K562 (cell line): Measurements from ENCODE around the gene ZCCHC3. TPM values are rescaled to one million over a fixed set of nuclear protein-coding genes. Genes with fewer than 3 reads are reported as not detected.
A peak's percentile ranks its signal among the peaks of the same experiment; 100 is the strongest.

Experiments
- CBX5 ChIP-seq: IDR thresholded peaks from 2 replicates; pipeline ENCODE4 v1.6.1; 2014; ENCODE audit warnings: low read depth, borderline replicate concordance
- CHD2 ChIP-seq: IDR thresholded peaks from 2 replicates; pipeline ENCODE4 v1.6.1; 2011; ENCODE audit warnings: low read depth, low read length
- FOXA3 ChIP-seq, 2 experiments: fragments of 450-650 bp in 1 of 2; sonication (generic) in 1 of 2; formaldehyde crosslinking; IDR thresholded peaks in 1 of 2; conservative IDR thresholded peaks in 1 of 2; 2 replicates each; pipeline versions ENCODE4 v1.4.0 to v1.8.0; 2020 to 2022; ENCODE audit warnings: mild to moderate bottlenecking in 2 of 2, missing genetic modification reagents in 1 of 2
- GABPA ChIP-seq: fragments of 200-800 bp; sonication (Bioruptor generic); conservative IDR thresholded peaks from 2 replicates; pipeline ENCODE4 v1.6.1; 2016; ENCODE audit warnings: low read depth, missing genetic modification characterization, missing compliant biosample characterization
- NFE2L1 ChIP-seq: fragments of 450-650 bp; IDR thresholded peaks from 2 replicates; pipeline ENCODE4 v1.6.1; 2016; ENCODE audit warnings: missing genetic modification characterization, low read depth, mild to moderate bottlenecking, missing compliant biosample characterization, moderate library complexity, borderline replicate concordance
- RBM39 ChIP-seq: fragments of 200-400 bp; formaldehyde crosslinking; optimal IDR thresholded peaks from 2 replicates; pipeline ENCODE3; 2018; ENCODE audit warnings: low read depth, low read length
- RNF2 ChIP-seq: sonication (generic); IDR thresholded peaks from 2 replicates; pipeline ENCODE4 v1.6.1; 2016
- SIN3A ChIP-seq, 2 experiments: fragments of 150-350 bp in 1 of 2; IDR thresholded peaks; 2 replicates each; pipeline ENCODE4 v1.6.1; 2011 to 2016; ENCODE audit warnings: borderline replicate concordance in 2 of 2, low read depth in 2 of 2, low read length in 2 of 2, mild to moderate bottlenecking in 2 of 2, moderate library complexity in 2 of 2; ENCODE audit not compliant: control insufficient read depth in 1 of 2
- SNRNP70 ChIP-seq: fragments of 200-400 bp; formaldehyde crosslinking; optimal IDR thresholded peaks from 2 replicates; pipeline ENCODE3; 2017; ENCODE audit warnings: low read depth, low read length
- ZC3H11A ChIP-seq: IDR thresholded peaks from 2 replicates; pipeline ENCODE4 v1.6.1; 2012; ENCODE audit warnings: low read depth, low read length, improper control_type of control experiment
- ZNF551 ChIP-seq: fragments of 250-450 bp; sonication (Bioruptor Pico); IDR thresholded peaks from 2 replicates; pipeline ENCODE4 v1.5.0; 2021; ENCODE audit warnings: mild to moderate bottlenecking, moderate library complexity
- ZNF717 ChIP-seq: fragments of 250-450 bp; sonication (Bioruptor Pico); IDR thresholded peaks from 2 replicates; pipeline ENCODE4 v1.5.0; 2021
- ZNF76 ChIP-seq: fragments of 250-450 bp; sonication (Bioruptor Pico); IDR thresholded peaks from 2 replicates; pipeline ENCODE4 v1.4.0; 2020; ENCODE audit warnings: mild to moderate bottlenecking, moderate library complexity, borderline replicate concordance
- polyA plus RNA-seq, 8 experiments: library from polyadenylated mRNA; depleted of rRNA in 4 of 8; stranded (reverse) in 5 of 8; unstranded in 3 of 8; fragments of >200 nt; fragmentation: Nextera tagmentation in 2 of 8; fragmentation: Illumina TruSeq in 1 of 8; extraction: Ambion mirVana in 2 of 8; extraction: Trizol in 1 of 8; gene quantifications; 2 replicates each; pipeline versions ENCODE4 v1.2.1 to v1.2.3, GENCODE V29; 2011 to 2014; ENCODE audit warnings: inconsistent platforms in 1 of 8, missing spikeins in 1 of 8
- total RNA-seq, 7 experiments: library from RNA; depleted of rRNA in 6 of 7; stranded (reverse); fragments of >200 nt in 6 of 7; fragmentation: Illumina TruSeq in 2 of 7; extraction: Trizol in 2 of 7; gene quantifications; 2 replicates each; pipeline versions ENCODE4 v1.2.1 to v1.2.3, GENCODE V29; 2011 to 2021; ENCODE audit warnings: low replicate concordance in 1 of 7
- TF ChIP-seq, protein P1 (sequence below): fragments of 200-400 bp; formaldehyde crosslinking; IDR thresholded peaks from 2 replicates; pipeline ENCODE4 v1.6.1; 2017; ENCODE audit warnings: mild to moderate bottlenecking, low read depth, low read length, moderate library complexity
- TF ChIP-seq, protein P2 (sequence below): fragments of 250-450 bp; sonication (Bioruptor Pico); IDR thresholded peaks from 2 replicates; pipeline ENCODE4 v1.5.0; 2021; ENCODE audit warnings: mild to moderate bottlenecking, borderline replicate concordance
- TF ChIP-seq, protein P3 (sequence below): sonication (generic); formaldehyde crosslinking; IDR thresholded peaks from 2 replicates; pipeline ENCODE4 v1.8.0; 2022; ENCODE audit warnings: mild to moderate bottlenecking, missing genetic modification reagents
- TF ChIP-seq, protein P4 (sequence below): fragments of 250-450 bp; sonication (Bioruptor Pico); IDR thresholded peaks from 2 replicates; pipeline ENCODE4 v1.6.1; 2021; ENCODE audit warnings: mild to moderate bottlenecking

Gene ZCCHC3
- total and polyA plus RNA-seq, 9 of the 15 experiments (the other 6 are each of a cell fraction or from before 2014, with no cell fraction given): 2.8 to 23.3 (median 16.5) TPM

DNA sequence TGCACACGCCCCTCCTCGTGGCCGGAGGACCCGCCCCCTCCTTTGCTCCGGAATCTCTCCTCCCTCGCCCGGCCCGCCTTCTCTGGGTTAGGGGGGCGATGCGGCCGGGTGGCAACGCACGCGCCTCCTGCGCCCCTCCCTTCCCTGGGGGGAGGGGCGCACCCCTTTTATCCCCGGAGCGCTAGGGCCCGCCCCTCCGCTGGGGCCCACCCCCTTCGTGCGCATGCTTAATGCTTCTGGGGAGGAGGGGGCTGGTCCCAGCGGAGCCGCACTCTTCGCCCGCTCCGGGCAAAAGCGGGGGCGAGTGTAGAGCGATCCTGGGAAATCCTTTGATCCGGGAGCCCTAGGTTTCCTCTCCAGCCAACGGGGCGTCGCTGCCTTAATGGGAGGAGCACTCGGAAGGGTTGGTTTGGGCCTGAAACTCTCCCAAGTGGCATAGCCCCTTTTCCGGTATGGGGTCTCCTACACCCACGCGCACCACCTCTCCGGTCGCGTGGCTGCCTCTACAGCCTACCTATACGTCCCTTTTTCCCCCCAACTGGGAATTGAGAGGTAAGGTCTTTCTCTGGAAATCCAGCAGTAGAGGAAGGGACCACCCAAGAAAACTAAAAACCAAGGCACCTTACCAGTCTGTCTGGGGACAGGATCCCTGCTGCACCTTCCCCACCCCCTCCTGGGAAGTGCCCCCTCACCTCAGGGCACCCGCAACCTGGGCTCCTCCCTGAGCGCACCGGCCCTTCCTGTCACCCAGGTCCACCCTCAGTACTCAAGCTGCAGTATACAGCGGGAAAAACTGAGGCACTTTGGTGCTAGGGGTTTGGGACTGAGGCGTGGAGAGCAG, 30.0 kb downstream of the ZCCHC3 start (continued):
- TF ChIP-seq, protein P1, sequence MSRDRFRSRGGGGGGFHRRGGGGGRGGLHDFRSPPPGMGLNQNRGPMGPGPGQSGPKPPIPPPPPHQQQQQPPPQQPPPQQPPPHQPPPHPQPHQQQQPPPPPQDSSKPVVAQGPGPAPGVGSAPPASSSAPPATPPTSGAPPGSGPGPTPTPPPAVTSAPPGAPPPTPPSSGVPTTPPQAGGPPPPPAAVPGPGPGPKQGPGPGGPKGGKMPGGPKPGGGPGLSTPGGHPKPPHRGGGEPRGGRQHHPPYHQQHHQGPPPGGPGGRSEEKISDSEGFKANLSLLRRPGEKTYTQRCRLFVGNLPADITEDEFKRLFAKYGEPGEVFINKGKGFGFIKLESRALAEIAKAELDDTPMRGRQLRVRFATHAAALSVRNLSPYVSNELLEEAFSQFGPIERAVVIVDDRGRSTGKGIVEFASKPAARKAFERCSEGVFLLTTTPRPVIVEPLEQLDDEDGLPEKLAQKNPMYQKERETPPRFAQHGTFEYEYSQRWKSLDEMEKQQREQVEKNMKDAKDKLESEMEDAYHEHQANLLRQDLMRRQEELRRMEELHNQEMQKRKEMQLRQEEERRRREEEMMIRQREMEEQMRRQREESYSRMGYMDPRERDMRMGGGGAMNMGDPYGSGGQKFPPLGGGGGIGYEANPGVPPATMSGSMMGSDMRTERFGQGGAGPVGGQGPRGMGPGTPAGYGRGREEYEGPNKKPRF: no peak
- TF ChIP-seq ZC3H11A (no peak), RNF2 (no peak), SNRNP70 (no peak), ZNF76 (CRISPR knock-in tag) (no peak), RBM39 (no peak), GABPA (tag) (no peak), CHD2 (peak; percentile 28; the same call in 1 of the 2 replicates), SIN3A (IDR thresholded peaks at IDR 0.05; ENCODE audit: borderline replicate concordance in 2 of 2, control insufficient read depth in 1 of 2, low read depth in 2 of 2, low read length in 2 of 2) (peak; percentile 27 to 52; a peak in 1 of 4 replicates), FOXA3 (CRISPR knock-in tag; conservative IDR thresholded peaks at IDR 0.05 in 1 of 2, IDR thresholded peaks at IDR 0.05 in 1 of 2) (0 out of 4 replicates have a peak, but pooled peaks of 1 of the 2 experiments have one; percentile 29), ZNF717 (no peak), CBX5 (no peak), ZNF551 (CRISPR knock-in tag) (no peak), NFE2L1 (tag) (no peak)
- TF ChIP-seq, protein P2, sequence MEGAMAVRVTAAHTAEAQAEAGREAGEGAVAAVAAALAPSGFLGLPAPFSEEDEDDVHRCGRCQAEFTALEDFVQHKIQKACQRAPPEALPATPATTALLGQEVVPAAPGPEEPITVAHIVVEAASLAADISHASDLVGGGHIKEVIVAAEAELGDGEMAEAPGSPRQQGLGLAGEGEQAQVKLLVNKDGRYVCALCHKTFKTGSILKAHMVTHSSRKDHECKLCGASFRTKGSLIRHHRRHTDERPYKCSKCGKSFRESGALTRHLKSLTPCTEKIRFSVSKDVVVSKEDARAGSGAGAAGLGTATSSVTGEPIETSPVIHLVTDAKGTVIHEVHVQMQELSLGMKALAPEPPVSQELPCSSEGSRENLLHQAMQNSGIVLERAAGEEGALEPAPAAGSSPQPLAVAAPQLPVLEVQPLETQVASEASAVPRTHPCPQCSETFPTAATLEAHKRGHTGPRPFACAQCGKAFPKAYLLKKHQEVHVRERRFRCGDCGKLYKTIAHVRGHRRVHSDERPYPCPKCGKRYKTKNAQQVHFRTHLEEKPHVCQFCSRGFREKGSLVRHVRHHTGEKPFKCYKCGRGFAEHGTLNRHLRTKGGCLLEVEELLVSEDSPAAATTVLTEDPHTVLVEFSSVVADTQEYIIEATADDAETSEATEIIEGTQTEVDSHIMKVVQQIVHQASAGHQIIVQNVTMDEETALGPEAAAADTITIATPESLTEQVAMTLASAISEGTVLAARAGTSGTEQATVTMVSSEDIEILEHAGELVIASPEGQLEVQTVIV (CRISPR knock-in tag): no peak
- TF ChIP-seq, protein P3, sequence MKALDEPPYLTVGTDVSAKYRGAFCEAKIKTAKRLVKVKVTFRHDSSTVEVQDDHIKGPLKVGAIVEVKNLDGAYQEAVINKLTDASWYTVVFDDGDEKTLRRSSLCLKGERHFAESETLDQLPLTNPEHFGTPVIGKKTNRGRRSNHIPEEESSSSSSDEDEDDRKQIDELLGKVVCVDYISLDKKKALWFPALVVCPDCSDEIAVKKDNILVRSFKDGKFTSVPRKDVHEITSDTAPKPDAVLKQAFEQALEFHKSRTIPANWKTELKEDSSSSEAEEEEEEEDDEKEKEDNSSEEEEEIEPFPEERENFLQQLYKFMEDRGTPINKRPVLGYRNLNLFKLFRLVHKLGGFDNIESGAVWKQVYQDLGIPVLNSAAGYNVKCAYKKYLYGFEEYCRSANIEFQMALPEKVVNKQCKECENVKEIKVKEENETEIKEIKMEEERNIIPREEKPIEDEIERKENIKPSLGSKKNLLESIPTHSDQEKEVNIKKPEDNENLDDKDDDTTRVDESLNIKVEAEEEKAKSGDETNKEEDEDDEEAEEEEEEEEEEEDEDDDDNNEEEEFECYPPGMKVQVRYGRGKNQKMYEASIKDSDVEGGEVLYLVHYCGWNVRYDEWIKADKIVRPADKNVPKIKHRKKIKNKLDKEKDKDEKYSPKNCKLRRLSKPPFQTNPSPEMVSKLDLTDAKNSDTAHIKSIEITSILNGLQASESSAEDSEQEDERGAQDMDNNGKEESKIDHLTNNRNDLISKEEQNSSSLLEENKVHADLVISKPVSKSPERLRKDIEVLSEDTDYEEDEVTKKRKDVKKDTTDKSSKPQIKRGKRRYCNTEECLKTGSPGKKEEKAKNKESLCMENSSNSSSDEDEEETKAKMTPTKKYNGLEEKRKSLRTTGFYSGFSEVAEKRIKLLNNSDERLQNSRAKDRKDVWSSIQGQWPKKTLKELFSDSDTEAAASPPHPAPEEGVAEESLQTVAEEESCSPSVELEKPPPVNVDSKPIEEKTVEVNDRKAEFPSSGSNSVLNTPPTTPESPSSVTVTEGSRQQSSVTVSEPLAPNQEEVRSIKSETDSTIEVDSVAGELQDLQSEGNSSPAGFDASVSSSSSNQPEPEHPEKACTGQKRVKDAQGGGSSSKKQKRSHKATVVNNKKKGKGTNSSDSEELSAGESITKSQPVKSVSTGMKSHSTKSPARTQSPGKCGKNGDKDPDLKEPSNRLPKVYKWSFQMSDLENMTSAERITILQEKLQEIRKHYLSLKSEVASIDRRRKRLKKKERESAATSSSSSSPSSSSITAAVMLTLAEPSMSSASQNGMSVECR (CRISPR knock-in tag): no peak; the same call in 1 of the 2 replicates
- TF ChIP-seq, protein P4, sequence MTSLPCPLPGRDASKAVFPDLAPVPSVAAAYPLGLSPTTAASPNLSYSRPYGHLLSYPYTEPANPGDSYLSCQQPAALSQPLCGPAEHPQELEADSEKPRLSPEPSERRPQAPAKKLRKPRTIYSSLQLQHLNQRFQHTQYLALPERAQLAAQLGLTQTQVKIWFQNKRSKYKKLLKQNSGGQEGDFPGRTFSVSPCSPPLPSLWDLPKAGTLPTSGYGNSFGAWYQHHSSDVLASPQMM (CRISPR knock-in tag): no peak
